Mucosa of descending colon (tissue), 3 donors: ENCODE results near the gene ATP11B. TPM values are rescaled to one million over a fixed set of nuclear protein-coding genes. Genes with fewer than 3 reads are reported as not detected.
"Not testable (repeated sequence)": the region's sequence is repeated elsewhere in the genome, so short reads cannot be mapped to it uniquely, and the experiment has no call there.

Source experiments
- ATAC-seq: fragments of 200-7000 bp; cut with Tn5 transposase; one replicate; pipeline ENCODE4 v1.9.1; 2020; ENCODE audit warnings: mild to moderate bottlenecking, moderate library complexity
- DNase-seq, 3 donors: peaks; one replicate each; pipeline ENCODE4 v3.0.0-alpha.2; 2020
- H3K36me3 ChIP-seq: fragments of 200-600 bp; one replicate; pipeline ENCODE4 v1.8.0; 2021; ENCODE audit warnings: low read depth, mild to moderate bottlenecking
- H3K4me1 ChIP-seq: fragments of 200-600 bp; one replicate; pipeline ENCODE4 v1.8.0; 2021; ENCODE audit warnings: low read depth, mild to moderate bottlenecking
- H3K4me3 ChIP-seq: fragments of 200-600 bp; one replicate; pipeline ENCODE4 v1.8.0; 2021; ENCODE audit warnings: mild to moderate bottlenecking
- H3K9me3 ChIP-seq: fragments of 200-600 bp; one replicate; pipeline ENCODE4 v1.8.0; 2021; ENCODE audit warnings: mild to moderate bottlenecking
- CTCF ChIP-seq: fragments of 200-600 bp; IDR thresholded peaks from one replicate; pipeline ENCODE4 v1.8.0; 2022; ENCODE audit warnings: antibody characterized with exemption, mild to moderate bottlenecking
- intact Hi-C, 2 donors: fragments of 100-400 bp; cut with DNase I in 1 of 2; cut with micrococcal nuclease in 1 of 2; formaldehyde crosslinking; loops; one replicate each; pipeline versions ENCODE4 v1.11.0 to v1.11.1; 2022; cut with DNase I, micrococcal nuclease
- total RNA-seq, 3 donors: library from RNA; stranded (reverse); fragmentation: NEBNext Ultra II Directional in 2 of 3; extraction: Animal tissue kit (Norgen Biotek cat#: 25700) in 2 of 3; gene quantifications; one replicate each; pipeline versions ENCODE4 v1.2.1 to v1.2.4, GENCODE V29; 2021 to 2023
- donor health status: DM: no; HTN: no; CAD: no; lungs with moderate emphysema.
- donor health status: DM: no; HTN: no; CAD: no.
- donor health status: DM: no; HTN: yes; CAD: no.

Gene ATP11B
- total RNA-seq, 3 donors from 2014 or later = 100 to 107 (median 102) TPM

GRCh38 chr3:182821221-182821981 lies 28.1 kb downstream of the ATP11B start:
- no peaks in the 10 kb centered on the region for H3K36me3 ChIP-seq
- intact Hi-C loops = no loop called here
- peak in 2 of 3 donors; percentile 53 to 56 for DNase-seq
- peak; percentile 97 for ATAC-seq
- peaks cover 20% of the 10 kb centered on the region for H3K4me1 ChIP-seq
- no peak for TF ChIP-seq CTCF
- no peak overlapping the region for H3K4me3 ChIP-seq
- H3K9me3 ChIP-seq = no peaks in the 10 kb centered on the region

GRCh38 chr3:182822260-182822659 lies 29.0 kb downstream of the ATP11B start:
- DNase-seq, H3K4me3 ChIP-seq, H3K36me3 ChIP-seq, H3K9me3 ChIP-seq, ATAC-seq, intact Hi-C loops: not testable (repeated sequence)
- peaks cover 18% of the 10 kb centered on the region for H3K4me1 ChIP-seq

GRCh38 chr3:182824957-182825356 lies 31.7 kb downstream of the ATP11B start:
- H3K36me3 ChIP-seq = no peaks in the 10 kb centered on the region
- TF ChIP-seq CTCF = no peak
- H3K4me3 ChIP-seq = no peak overlapping the region
- H3K4me1 ChIP-seq = peaks cover 18% of the 10 kb centered on the region
- DNase-seq (no peak), ATAC-seq (no peak)
- intact Hi-C loops = no loop called here
- no peaks in the 10 kb centered on the region for H3K9me3 ChIP-seq

- intact Hi-C loops = loop anchor here in 1 of 2 donors (10.0 kb wide), 1 partner anchor 115 kb away; no protein-coding TSS in a partner anchor
- no peak for TF ChIP-seq CTCF
- ATAC-seq = no peak
- Histone ChIP-seq H3K36me3 (no peaks in the 10 kb centered on the region), H3K4me3 (no peak overlapping the region), H3K4me1 (peaks cover 3% of the 10 kb centered on the region), H3K9me3 (no peaks in the 10 kb centered on the region)
- DNase-seq = no peak
Measured at GRCh38 chr3:182829761-182830405, 36.6 kb downstream of the ATP11B start.

- no peak for ATAC-seq
- Histone ChIP-seq H3K9me3 (no peaks in the 10 kb centered on the region), H3K4me3 (no peak overlapping the region), H3K4me1 (no peaks in the 10 kb centered on the region), H3K36me3 (no peaks in the 10 kb centered on the region)
- TF ChIP-seq CTCF = no peak
- no peak for DNase-seq
- intact Hi-C loops = loop anchor here in 1 of 2 donors (10.0 kb wide), 1 partner anchor 123 kb away; no protein-coding TSS in a partner anchor
Measured at GRCh38 chr3:182837855-182838454, 44.7 kb downstream of the ATP11B start.

GRCh38 chr3:182843478-182843877 lies 50.2 kb downstream of the ATP11B start:
- intact Hi-C loops = no loop called here
- DNase-seq = no peak
- TF ChIP-seq CTCF = no peak
- no peaks in the 10 kb centered on the region for H3K36me3 ChIP-seq
- H3K4me3 ChIP-seq = no peak overlapping the region
- H3K9me3 ChIP-seq = no peaks in the 10 kb centered on the region
- no peak for ATAC-seq
- H3K4me1 ChIP-seq = no peaks in the 10 kb centered on the region
